Activated CD4-positive, alpha-beta memory T cell treated with anti-CD3 and anti-CD28 coated beads for 36 hours (primary cell): ENCODE results near the gene FECH. TPM values are rescaled to one million over a fixed set of nuclear protein-coding genes. Genes with fewer than 3 reads are reported as not detected.

ENCODE experiments used
- CTCF ChIA-PET: fragments of 350-600 bp; sonication (Branson Sonifier 250); formaldehyde crosslinking; loops from one replicate; lab custom pipeline; 2021; ENCODE audit warnings: antibody characterized with exemption, inconsistent platforms; lab: Charles Lee
- POLR2A ChIA-PET: fragments of 350-600 bp; sonication (Branson Sonifier 250); formaldehyde crosslinking; loops from one replicate; lab custom pipeline; 2021; ENCODE audit warnings: antibody characterized with exemption; lab: Charles Lee
- DNase-seq: peaks from one replicate; pipeline ENCODE4 v3.0.0-alpha.2; 2020
- H3K27ac Mint-ChIP-seq: one replicate; pipeline ENCODE4 v1.8.0; 2021; ENCODE audit warnings: mixed read lengths
- H3K27me3 Mint-ChIP-seq: one replicate; pipeline ENCODE4 v1.8.0; 2021; ENCODE audit warnings: mixed read lengths
- H3K36me3 Mint-ChIP-seq: one replicate; pipeline ENCODE4 v1.8.0; 2021; ENCODE audit warnings: mixed read lengths
- H3K4me1 Mint-ChIP-seq: one replicate; pipeline ENCODE4 v1.8.0; 2021; ENCODE audit warnings: low read depth, mixed read lengths
- H3K4me3 Mint-ChIP-seq: one replicate; pipeline ENCODE4 v1.8.0; 2021; ENCODE audit warnings: mild to moderate bottlenecking, mixed read lengths
- H3K9me3 Mint-ChIP-seq: one replicate; pipeline ENCODE4 v1.8.0; 2021; ENCODE audit warnings: mixed read lengths
- intact Hi-C: fragments of 100-400 bp; cut with micrococcal nuclease; formaldehyde crosslinking; loops from one replicate; pipeline ENCODE4 v1.15.1; 2023
- total RNA-seq, 2 experiments: library from RNA; stranded (reverse); gene quantifications; one replicate each; pipeline ENCODE4 v1.2.3, GENCODE V29; 2021

Gene FECH
- total RNA-seq, 2 experiments from 2014 or later: 17.5 to 20.2 TPM

- intact Hi-C loops: no loop called here
- no peak for DNase-seq
- H3K27me3 Mint-ChIP-seq: no peaks in the 10 kb centered on the region
- POLR2A ChIA-PET: no interaction called here
- H3K9me3 Mint-ChIP-seq: no peaks in the 10 kb centered on the region
- H3K27ac Mint-ChIP-seq: no peak overlapping the region
- H3K4me3 Mint-ChIP-seq: no peak overlapping the region
- H3K4me1 Mint-ChIP-seq: peaks cover 7% of the 10 kb centered on the region
- peaks cover 5% of the 10 kb centered on the region for H3K36me3 Mint-ChIP-seq
- CTCF ChIA-PET: interaction anchor here (1.1 kb wide), 1 partner anchor 13 kb away, joined by 3 read pairs; no protein-coding TSS in a partner anchor
Measured at GRCh38 chr18:57544936-57545660, 41.4 kb downstream of the FECH start.

DNA sequence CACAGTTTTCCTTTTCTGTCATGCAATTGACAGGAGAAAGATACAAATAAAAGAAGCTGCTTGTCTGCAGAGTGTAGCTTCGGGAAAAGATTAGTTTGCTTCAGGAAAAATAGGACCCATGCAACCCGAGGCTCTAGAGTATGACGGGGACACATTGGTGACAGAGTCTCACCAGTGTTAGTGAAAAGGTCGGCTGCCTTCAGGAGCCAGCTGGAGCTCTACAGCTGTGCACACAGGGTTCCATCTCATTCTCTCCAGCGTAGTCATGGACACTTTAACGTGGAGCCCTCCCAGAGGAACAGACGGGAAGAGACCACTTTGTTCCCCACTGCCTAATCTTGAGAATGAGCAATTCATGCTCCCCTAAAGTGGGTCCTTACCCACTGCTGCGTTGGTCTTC, 42.9 kb downstream of the FECH start:
- POLR2A ChIA-PET: no interaction called here
- Mint-ChIP-seq H3K4me3 (no peak overlapping the region), H3K27me3 (no peaks in the 10 kb centered on the region), H3K36me3 (peaks cover 5% of the 10 kb centered on the region), H3K9me3 (no peaks in the 10 kb centered on the region), H3K27ac (no peak overlapping the region), H3K4me1 (peaks cover 7% of the 10 kb centered on the region)
- DNase-seq: no peak
- intact Hi-C loops: no loop called here
- CTCF ChIA-PET: no interaction called here

GRCh38 chr18:57542812-57543427, 43.6 kb downstream of the FECH start:
- intact Hi-C loops: no loop called here
- Mint-ChIP-seq H3K36me3 (no peaks in the 10 kb centered on the region), H3K27me3 (no peaks in the 10 kb centered on the region), H3K4me3 (no peak overlapping the region), H3K27ac (no peak overlapping the region), H3K9me3 (no peaks in the 10 kb centered on the region), H3K4me1 (peaks cover 7% of the 10 kb centered on the region)
- ChIA-PET CTCF (interaction anchor here (1.2 kb wide), 1 partner anchor 18 kb away, joined by 4 read pairs; no protein-coding TSS in a partner anchor), POLR2A (no interaction called here)
- DNase-seq: no peak

DNA sequence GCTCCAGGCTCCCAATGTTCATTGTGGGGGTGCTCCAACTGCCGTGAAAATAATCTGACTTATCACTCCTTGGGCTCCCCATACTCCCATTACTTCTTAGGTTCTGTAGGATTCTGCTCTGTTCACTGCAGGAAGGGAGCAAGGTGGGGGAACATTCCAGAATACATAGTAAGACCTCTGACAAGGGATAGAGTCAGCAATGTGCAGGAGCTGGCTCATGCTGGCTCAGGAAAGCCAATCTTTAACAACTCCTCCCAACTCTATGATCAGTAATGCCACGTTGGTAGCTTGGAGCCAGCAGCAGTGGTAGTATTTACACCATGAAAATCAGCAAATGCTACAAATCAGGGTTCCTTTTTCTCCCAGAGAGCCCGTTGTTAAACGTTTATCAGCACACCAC, 44.4 kb downstream of the FECH start:
- ChIA-PET POLR2A (no interaction called here), CTCF (interaction anchor here (1.2 kb wide), 1 partner anchor 19 kb away, joined by 4 read pairs; no protein-coding TSS in a partner anchor)
- Mint-ChIP-seq H3K27ac (no peak overlapping the region), H3K27me3 (no peaks in the 10 kb centered on the region), H3K4me3 (no peak overlapping the region), H3K9me3 (no peaks in the 10 kb centered on the region), H3K36me3 (no peaks in the 10 kb centered on the region), H3K4me1 (peaks cover 7% of the 10 kb centered on the region)
- intact Hi-C loops: no loop called here
- DNase-seq: no peak

- Mint-ChIP-seq H3K27me3 (no peaks in the 10 kb centered on the region), H3K4me1 (no peaks in the 10 kb centered on the region), H3K9me3 (no peaks in the 10 kb centered on the region), H3K27ac (no peak overlapping the region), H3K4me3 (no peak overlapping the region), H3K36me3 (no peaks in the 10 kb centered on the region)
- intact Hi-C loops: no loop called here
- ChIA-PET CTCF (no interaction called here), POLR2A (no interaction called here)
- no peak for DNase-seq
Measured at GRCh38 chr18:57539702-57540101, 46.8 kb downstream of the FECH start.

DNA sequence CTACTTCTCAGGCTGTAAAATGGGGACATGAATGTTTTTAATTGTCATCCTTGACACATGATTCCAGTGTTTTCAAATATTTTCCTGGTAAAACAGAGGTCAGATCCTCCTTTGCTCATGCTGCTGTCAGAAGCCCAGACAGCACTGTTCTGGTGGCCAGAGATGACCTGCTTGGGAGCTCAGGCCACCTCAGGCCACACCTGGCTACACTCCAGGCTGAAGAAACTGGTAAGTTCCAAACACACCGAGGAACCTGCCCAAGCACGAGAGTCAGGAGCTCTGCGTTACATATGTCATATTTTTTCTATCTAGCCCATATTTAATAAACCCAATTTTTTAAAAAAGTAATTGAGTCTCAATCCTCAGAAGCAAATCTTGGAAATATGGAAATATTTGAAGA, 47.9 kb downstream of the FECH start:
- CTCF ChIA-PET: no interaction called here
- Mint-ChIP-seq H3K4me3 (no peak overlapping the region), H3K9me3 (no peaks in the 10 kb centered on the region), H3K4me1 (no peaks in the 10 kb centered on the region), H3K27ac (no peak overlapping the region), H3K27me3 (no peaks in the 10 kb centered on the region), H3K36me3 (no peaks in the 10 kb centered on the region)
- intact Hi-C loops: no loop called here
- no peak for DNase-seq
- POLR2A ChIA-PET: no interaction called here

GRCh38 chr18:57534511-57534909, 52.0 kb downstream of the FECH start:
- DNase-seq: no peak
- Mint-ChIP-seq H3K4me1 (no peaks in the 10 kb centered on the region), H3K9me3 (no peaks in the 10 kb centered on the region), H3K27me3 (no peaks in the 10 kb centered on the region), H3K27ac (no peak overlapping the region), H3K4me3 (no peak overlapping the region), H3K36me3 (no peaks in the 10 kb centered on the region)
- intact Hi-C loops: no loop called here
- ChIA-PET POLR2A (no interaction called here), CTCF (no interaction called here)

- H3K4me3 Mint-ChIP-seq: no peak overlapping the region
- CTCF ChIA-PET: no interaction called here
Measured at GRCh38 chr18:57533868-57534510, 52.5 kb downstream of the FECH start.

DNA sequence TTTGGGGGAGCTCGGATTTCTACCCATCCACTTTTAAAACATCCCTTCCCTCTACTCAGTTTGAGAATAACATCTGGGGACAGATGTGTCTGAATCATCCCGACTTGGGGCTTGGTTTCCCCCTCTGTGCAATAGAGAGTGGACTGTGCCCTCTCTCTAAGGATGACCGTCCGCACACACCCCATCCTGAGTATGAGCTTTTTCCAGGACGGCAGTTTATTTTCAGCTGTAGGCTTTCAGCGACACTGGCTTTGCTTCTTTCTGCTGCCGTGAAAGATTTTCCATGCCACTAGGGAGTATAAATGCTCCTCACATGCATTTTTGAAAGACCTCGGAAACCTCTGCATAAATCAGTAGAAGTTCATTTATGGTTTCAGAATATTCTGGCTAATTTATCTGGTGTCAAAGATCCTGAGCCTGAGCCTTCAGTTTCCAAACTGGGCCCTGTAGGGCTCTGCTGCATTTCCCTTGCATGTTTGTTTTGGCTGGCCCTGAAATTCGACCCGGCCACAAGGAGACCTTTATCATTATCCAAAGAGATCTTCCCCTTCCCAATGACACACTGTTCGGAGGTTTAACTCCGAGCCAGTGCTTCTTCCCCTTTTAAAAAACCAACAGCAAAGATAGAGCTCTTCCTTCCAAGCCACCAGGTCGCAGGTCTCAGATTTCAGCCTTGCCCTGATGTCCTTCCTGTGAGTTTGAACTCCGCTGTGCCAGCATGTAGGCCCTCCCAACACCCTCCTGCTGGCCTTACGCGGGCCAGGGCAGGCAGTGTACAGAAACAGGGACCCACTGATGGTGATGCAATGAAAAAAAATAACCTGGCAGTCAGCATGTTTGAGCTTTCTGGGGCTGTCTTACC, 53.3 kb downstream of the FECH start:
- intact Hi-C loops: no loop called here
- no peaks in the 10 kb centered on the region for H3K36me3 Mint-ChIP-seq
- no peaks in the 10 kb centered on the region for H3K27me3 Mint-ChIP-seq
- no peaks in the 10 kb centered on the region for H3K9me3 Mint-ChIP-seq
- POLR2A ChIA-PET: no interaction called here
- no peak overlapping the region for H3K27ac Mint-ChIP-seq
- CTCF ChIA-PET: no interaction called here
- DNase-seq: no peak
- no peak overlapping the region for H3K4me3 Mint-ChIP-seq
- no peaks in the 10 kb centered on the region for H3K4me1 Mint-ChIP-seq

More at GRCh38 chr18:57533868-57534510, 52.5 kb downstream of the FECH start:
- POLR2A ChIA-PET: no interaction called here
- Mint-ChIP-seq H3K9me3 (no peaks in the 10 kb centered on the region), H3K36me3 (no peaks in the 10 kb centered on the region), H3K27ac (no peak overlapping the region), H3K27me3 (no peaks in the 10 kb centered on the region), H3K4me1 (no peaks in the 10 kb centered on the region)
- intact Hi-C loops: no loop called here
- no peak for DNase-seq

DNA sequence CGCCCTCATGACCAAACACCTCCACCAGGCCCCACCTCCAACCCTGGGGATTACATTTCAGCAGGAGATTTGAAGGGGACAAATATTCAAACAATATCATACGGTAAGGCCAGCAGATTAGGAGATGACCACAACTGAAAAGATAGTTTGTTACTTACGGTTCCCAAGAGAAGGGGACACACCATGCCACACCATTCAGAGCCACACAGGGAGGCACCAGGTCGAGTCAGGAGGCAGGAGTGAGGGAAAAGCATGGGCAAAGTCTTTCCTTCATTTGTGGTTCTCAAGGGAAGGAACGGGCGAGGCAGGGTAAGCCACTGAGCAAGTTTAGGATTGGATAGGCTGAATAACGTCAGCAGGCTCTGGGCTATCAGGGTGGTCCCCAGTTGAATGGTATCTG, 57.4 kb downstream of the FECH start:
- Mint-ChIP-seq H3K4me1 (no peaks in the 10 kb centered on the region), H3K4me3 (no peak overlapping the region), H3K27me3 (no peaks in the 10 kb centered on the region), H3K9me3 (no peaks in the 10 kb centered on the region), H3K27ac (no peak overlapping the region), H3K36me3 (no peaks in the 10 kb centered on the region)
- intact Hi-C loops: no loop called here
- CTCF ChIA-PET: no interaction called here
- POLR2A ChIA-PET: interaction anchor here (0.5 kb wide), 1 partner anchor 515 kb away, joined by 6 read pairs; no protein-coding TSS in a partner anchor
- no peak for DNase-seq

DNA sequence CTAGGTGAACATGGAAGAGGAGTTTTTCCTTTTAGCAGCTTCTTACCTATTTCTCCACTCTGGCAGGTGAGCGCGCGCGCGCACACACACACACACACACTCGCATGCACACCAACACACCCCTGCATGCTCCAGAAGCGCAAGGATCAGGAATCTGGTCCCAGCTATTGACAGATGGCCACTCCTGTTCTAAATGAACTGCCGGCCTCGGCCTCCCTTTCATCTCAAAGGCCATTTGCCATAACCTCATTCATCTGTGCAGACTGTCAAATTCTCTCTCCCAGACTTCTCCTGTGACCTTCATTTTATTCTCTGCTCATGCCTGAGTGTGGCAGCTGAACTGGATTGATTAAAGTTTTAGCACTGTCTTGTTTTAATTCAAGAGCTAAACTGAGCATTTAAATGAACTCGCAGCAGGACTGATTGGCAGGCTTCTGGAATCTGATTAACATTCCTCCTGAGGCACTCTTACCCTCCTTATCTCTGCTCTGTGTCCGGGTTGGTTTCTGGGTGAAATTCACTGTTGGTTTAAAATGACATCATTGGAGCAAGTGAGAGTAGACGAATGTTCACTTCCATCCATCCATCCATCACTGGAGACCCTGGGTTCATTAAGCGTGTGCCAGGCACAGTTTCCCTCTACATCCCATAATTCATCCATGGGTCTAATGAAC, 58.8 kb downstream of the FECH start:
- Mint-ChIP-seq H3K9me3 (no peaks in the 10 kb centered on the region), H3K36me3 (no peaks in the 10 kb centered on the region), H3K4me3 (no peak overlapping the region), H3K4me1 (no peaks in the 10 kb centered on the region), H3K27ac (no peak overlapping the region), H3K27me3 (no peaks in the 10 kb centered on the region)
- CTCF ChIA-PET: no interaction called here
- intact Hi-C loops: no loop called here
- no peak for DNase-seq
- POLR2A ChIA-PET: no interaction called here
